Measurements from ENCODE around the gene TBC1D16.

Gene TBC1D16

GRCh38 chr17:79926605-79927135, 109.0 kb downstream of the TBC1D16 start:
- no peak for DNase-seq (ENCODE audit: low read depth in 2 of 2)

- no peak for DNase-seq (ENCODE audit: low read depth in 2 of 2)
Observed at GRCh38 chr17:79926142-79926604, 109.5 kb downstream of the TBC1D16 start.

- no peak for DNase-seq (ENCODE audit: low read depth in 2 of 2)
Observed at GRCh38 chr17:79925242-79925957, 110.3 kb downstream of the TBC1D16 start.

GRCh38 chr17:79924639-79924976, 111.1 kb downstream of the TBC1D16 start:
- no peak for DNase-seq (ENCODE audit: low read depth in 2 of 2)

- no peak for DNase-seq (ENCODE audit: low read depth in 2 of 2)
Observed at GRCh38 chr17:79923974-79924638, 111.6 kb downstream of the TBC1D16 start.

- DNase-seq (ENCODE audit: low read depth in 2 of 2), result no peak
Observed at GRCh38 chr17:79922798-79923197, 112.9 kb downstream of the TBC1D16 start.

GRCh38 chr17:79922116-79922601, 113.5 kb downstream of the TBC1D16 start:
- DNase-seq (ENCODE audit: low read depth in 2 of 2), result no peak

GRCh38 chr17:79921411-79922115, 114.1 kb downstream of the TBC1D16 start:
- DNase-seq (ENCODE audit: low read depth in 2 of 2), result no peak

- DNase-seq (ENCODE audit: low read depth in 2 of 2), result no peak
Observed at GRCh38 chr17:79920751-79921410, 114.8 kb downstream of the TBC1D16 start.

- DNase-seq (ENCODE audit: low read depth in 2 of 2), result no peak
Observed at GRCh38 chr17:79919862-79920720, 115.6 kb downstream of the TBC1D16 start.

GRCh38 chr17:79919164-79919585, 116.5 kb downstream of the TBC1D16 start:
- no peak for DNase-seq (ENCODE audit: low read depth in 2 of 2)

GRCh38 chr17:79918581-79919163, 117.0 kb downstream of the TBC1D16 start:
- no peak for DNase-seq (ENCODE audit: low read depth in 2 of 2)

GRCh38 chr17:79917902-79918484, 117.7 kb downstream of the TBC1D16 start:
- DNase-seq (ENCODE audit: low read depth in 2 of 2), result no peak

- no peak for DNase-seq (ENCODE audit: low read depth in 2 of 2)
Observed at GRCh38 chr17:79916991-79917901, 118.4 kb downstream of the TBC1D16 start.

GRCh38 chr17:79916506-79916905, 119.2 kb downstream of the TBC1D16 start:
- no peak for DNase-seq (ENCODE audit: low read depth in 2 of 2)

- DNase-seq (ENCODE audit: low read depth in 2 of 2), result no peak
Observed at GRCh38 chr17:79915850-79916430, 119.7 kb downstream of the TBC1D16 start.

- DNase-seq (ENCODE audit: low read depth in 2 of 2), result no peak
Observed at GRCh38 chr17:79914813-79915740, 120.6 kb downstream of the TBC1D16 start.

Data from stimulated activated CD8-positive, alpha-beta memory T cell treated with anti-CD3 and anti-CD28 coated beads, Interleukin-7, amount 100 ng/mL, for 4 hours (primary cell).